Prostate gland (tissue), 2 donors: ENCODE data around the gene ARHGAP25.

ENCODE experiments used
- CTCF ChIP-seq, 4 experiments: fragments of 200-600 bp in 2 of 4; fragments of 450-650 bp in 2 of 4; sonication (generic) in 2 of 4; IDR thresholded peaks; 1 replicate in 3 of 4; 2 replicates in 1 of 4; pipeline ENCODE4 v1.5.1; 2016 to 2019; ENCODE audit warnings: antibody characterized with exemption in 4 of 4, mild to moderate bottlenecking in 2 of 4, moderate library complexity in 2 of 4
- POLR2A ChIP-seq: fragments of 450-650 bp; IDR thresholded peaks from one replicate; pipeline ENCODE4 v1.6.1; 2016; ENCODE audit warnings: antibody characterized with exemption, mild to moderate bottlenecking
- POLR2AphosphoS5 ChIP-seq: sonication (generic); formaldehyde crosslinking; IDR thresholded peaks from one replicate; pipeline ENCODE4 v1.6.1; 2017; ENCODE audit warnings: antibody characterized with exemption

GRCh38 chr2:68796295-68796905, 61.8 kb downstream of the ARHGAP25 start:
- TF ChIP-seq POLR2A (no peak), CTCF (IDR thresholded peaks at IDR 0.05) (no peak), POLR2AphosphoS5 (no peak)
